ENCODE data around the gene ODAD4. TPM values are rescaled to one million over a fixed set of nuclear protein-coding genes. Genes with fewer than 3 reads are reported as not detected.

Gene ODAD4
- total RNA-seq, 1 donor from 2014 or later = 0.70 TPM

DNA sequence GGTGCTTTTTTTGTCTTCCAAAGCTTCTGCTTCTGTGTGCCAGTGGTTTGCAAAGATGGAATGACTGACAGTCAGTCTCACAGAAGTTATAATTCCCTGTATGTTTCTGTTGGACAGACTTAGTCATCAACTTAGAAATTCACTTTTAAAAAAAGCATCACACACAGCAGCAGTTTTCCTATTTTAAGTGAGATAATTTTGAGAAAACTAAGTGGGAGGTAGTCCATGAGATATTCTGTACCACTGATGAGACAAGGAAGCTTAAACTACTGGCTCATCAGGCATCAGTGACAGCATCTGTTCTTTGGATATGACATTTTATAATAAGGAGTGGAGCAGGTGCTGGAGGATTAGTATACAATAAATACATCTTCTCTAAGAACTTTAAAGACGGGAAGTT is 56.2 kb downstream of the ODAD4 start:
- DNase-seq (ENCODE audit: low spot score) = no peak
- no peak overlapping the region for H3K27ac Mint-ChIP-seq (ENCODE audit: unreplicated experiment)
- H3K27me3 Mint-ChIP-seq (ENCODE audit: low read depth) = no peaks in the 10 kb centered on the region
- no peaks in the 10 kb centered on the region for H3K4me1 Mint-ChIP-seq (ENCODE audit: low read depth)
- peaks cover 34% of the 10 kb centered on the region for H3K36me3 Mint-ChIP-seq (ENCODE audit: low read depth)
- no peaks in the 10 kb centered on the region for H3K9me3 Mint-ChIP-seq (ENCODE audit: low read depth)
- H3K4me3 Mint-ChIP-seq (ENCODE audit: unreplicated experiment) = no peak overlapping the region
- TF ChIP-seq, protein P1, sequence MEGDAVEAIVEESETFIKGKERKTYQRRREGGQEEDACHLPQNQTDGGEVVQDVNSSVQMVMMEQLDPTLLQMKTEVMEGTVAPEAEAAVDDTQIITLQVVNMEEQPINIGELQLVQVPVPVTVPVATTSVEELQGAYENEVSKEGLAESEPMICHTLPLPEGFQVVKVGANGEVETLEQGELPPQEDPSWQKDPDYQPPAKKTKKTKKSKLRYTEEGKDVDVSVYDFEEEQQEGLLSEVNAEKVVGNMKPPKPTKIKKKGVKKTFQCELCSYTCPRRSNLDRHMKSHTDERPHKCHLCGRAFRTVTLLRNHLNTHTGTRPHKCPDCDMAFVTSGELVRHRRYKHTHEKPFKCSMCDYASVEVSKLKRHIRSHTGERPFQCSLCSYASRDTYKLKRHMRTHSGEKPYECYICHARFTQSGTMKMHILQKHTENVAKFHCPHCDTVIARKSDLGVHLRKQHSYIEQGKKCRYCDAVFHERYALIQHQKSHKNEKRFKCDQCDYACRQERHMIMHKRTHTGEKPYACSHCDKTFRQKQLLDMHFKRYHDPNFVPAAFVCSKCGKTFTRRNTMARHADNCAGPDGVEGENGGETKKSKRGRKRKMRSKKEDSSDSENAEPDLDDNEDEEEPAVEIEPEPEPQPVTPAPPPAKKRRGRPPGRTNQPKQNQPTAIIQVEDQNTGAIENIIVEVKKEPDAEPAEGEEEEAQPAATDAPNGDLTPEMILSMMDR (IDR thresholded peaks at IDR 0.05) = no peak

DNA sequence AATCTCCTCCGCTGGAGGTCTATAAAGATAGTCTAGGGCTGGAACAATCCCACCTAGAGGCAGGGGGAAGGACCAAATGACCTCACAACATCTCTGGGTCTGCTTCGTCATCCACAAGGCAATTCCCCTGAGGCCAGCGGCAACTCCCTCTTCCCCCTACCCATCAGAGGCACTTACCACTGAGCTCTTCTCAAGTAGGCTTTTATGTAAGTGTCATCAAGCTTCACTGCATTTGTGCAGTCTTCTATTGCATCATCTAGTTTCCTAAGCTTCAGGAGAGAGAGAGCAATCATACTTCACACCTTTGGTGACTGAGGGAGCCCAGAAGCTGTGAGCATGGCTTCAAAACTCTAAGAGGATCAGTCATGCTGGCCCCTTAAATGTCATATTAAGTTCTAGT is 57.2 kb downstream of the ODAD4 start:
- no peaks in the 10 kb centered on the region for H3K9me3 Mint-ChIP-seq (ENCODE audit: low read depth)
- no peak overlapping the region for H3K4me3 Mint-ChIP-seq (ENCODE audit: unreplicated experiment)
- no peaks in the 10 kb centered on the region for H3K27me3 Mint-ChIP-seq (ENCODE audit: low read depth)
- TF ChIP-seq, protein P1 (IDR thresholded peaks at IDR 0.05) = no peak
- H3K4me1 Mint-ChIP-seq (ENCODE audit: low read depth) = peaks cover 2% of the 10 kb centered on the region
- peaks cover 34% of the 10 kb centered on the region for H3K36me3 Mint-ChIP-seq (ENCODE audit: low read depth)
- peak overlapping the region; percentile 33 for H3K27ac Mint-ChIP-seq (ENCODE audit: unreplicated experiment)
- no peak for DNase-seq (ENCODE audit: low spot score)

DNA sequence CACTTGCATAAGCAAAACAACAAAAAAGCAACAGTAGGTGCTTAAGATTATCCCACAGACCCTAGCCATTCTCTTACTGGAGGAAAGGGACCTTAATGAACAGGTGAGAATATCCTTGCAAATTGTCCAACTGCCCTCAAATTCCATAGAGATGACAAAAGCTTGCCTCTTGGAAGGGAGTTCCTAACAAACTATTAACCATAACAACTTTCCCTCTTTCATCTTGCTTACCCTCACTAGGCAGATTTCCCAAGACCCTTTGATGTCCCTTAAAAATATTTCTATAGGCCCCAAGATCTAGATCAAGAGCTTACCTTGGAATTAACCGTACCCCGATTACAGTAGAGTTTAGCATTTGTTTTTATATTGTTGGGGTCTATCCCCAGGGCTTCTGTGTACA is 58.0 kb downstream of the ODAD4 start:
- Mint-ChIP-seq H3K36me3 (ENCODE audit: low read depth) (peaks cover 39% of the 10 kb centered on the region), H3K27ac (ENCODE audit: unreplicated experiment) (peak overlapping the region; percentile 14), H3K4me1 (ENCODE audit: low read depth) (peaks cover 5% of the 10 kb centered on the region), H3K4me3 (ENCODE audit: unreplicated experiment) (no peak overlapping the region), H3K27me3 (ENCODE audit: low read depth) (no peaks in the 10 kb centered on the region), H3K9me3 (ENCODE audit: low read depth) (no peaks in the 10 kb centered on the region)
- TF ChIP-seq, protein P1 (IDR thresholded peaks at IDR 0.05) = no peak
- no peak for DNase-seq (ENCODE audit: low spot score)

DNA sequence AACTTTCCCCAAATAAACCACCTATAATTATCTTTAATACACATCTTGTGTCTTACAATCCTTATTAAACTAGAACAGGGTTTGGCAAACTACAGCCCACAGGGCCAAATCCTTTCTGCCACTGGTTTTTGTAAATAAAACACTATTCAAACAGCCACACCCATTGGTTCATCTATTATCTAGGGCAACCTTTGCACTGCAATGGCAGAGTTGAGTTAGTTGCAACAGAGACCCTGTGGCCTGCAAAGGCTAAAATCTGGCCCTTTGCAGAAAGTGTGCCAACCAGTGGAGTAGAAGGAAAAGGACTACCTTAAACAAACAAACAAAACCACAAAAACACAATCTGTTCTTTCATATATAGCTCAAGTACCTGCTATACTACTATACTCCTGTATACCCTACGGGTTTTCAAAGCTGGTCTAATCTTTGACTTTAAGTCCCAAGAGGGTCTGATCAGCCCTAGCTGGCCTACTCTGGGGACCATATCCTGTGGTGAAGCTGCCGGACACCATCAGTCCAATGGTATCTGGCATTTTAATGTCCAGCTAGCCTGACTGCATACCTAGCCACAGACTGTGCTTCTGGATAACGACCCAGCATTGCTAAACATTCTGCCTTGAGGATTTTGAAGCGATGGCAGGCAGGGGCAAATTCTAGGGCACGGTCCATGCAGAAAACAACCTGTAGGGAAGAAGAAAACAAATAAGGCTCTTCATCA is 59.4 kb downstream of the ODAD4 start:
- Mint-ChIP-seq H3K36me3 (ENCODE audit: low read depth) (peaks cover 38% of the 10 kb centered on the region), H3K4me3 (ENCODE audit: unreplicated experiment) (no peak overlapping the region), H3K27me3 (ENCODE audit: low read depth) (no peaks in the 10 kb centered on the region), H3K9me3 (ENCODE audit: low read depth) (no peaks in the 10 kb centered on the region), H3K27ac (ENCODE audit: unreplicated experiment) (no peak overlapping the region), H3K4me1 (ENCODE audit: low read depth) (peaks cover 5% of the 10 kb centered on the region)
- DNase-seq (ENCODE audit: low spot score) = no peak
- TF ChIP-seq, protein P1 (IDR thresholded peaks at IDR 0.05) = no peak

DNA sequence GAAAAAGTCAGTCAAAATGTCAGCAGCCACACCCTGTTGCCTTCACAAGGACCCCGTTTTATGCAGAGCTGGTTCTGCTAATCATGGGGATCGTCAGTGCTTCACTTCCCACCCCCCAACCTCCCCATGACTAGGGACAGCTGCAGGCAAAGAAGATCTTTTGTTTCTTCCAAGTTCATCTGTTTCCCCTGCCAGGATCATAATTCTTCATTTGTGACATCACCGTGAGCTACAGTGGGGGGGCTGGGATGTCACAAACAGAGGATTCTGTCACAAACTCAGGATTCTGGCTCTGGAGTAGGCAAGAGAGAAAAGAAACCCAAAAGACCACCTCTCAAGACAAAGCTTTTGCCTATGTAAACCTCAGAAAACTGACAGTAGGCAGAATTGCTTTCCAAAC is 62.2 kb downstream of the ODAD4 start:
- no peak overlapping the region for H3K4me3 Mint-ChIP-seq (ENCODE audit: unreplicated experiment)

More for the DNA sequence above, 62.2 kb downstream of the ODAD4 start:
- TF ChIP-seq, protein P1 (IDR thresholded peaks at IDR 0.05) = no peak
- no peaks in the 10 kb centered on the region for H3K27me3 Mint-ChIP-seq (ENCODE audit: low read depth)
- no peak for DNase-seq (ENCODE audit: low spot score)
- no peaks in the 10 kb centered on the region for H3K9me3 Mint-ChIP-seq (ENCODE audit: low read depth)
- H3K4me1 Mint-ChIP-seq (ENCODE audit: low read depth) = peaks cover 5% of the 10 kb centered on the region
- H3K36me3 Mint-ChIP-seq (ENCODE audit: low read depth) = peaks cover 45% of the 10 kb centered on the region
- H3K27ac Mint-ChIP-seq (ENCODE audit: unreplicated experiment) = no peak overlapping the region
